Mesenteric fat pad (tissue), 1 donor: Measurements from ENCODE around the gene LILRB3. TPM values are rescaled to one million over a fixed set of nuclear protein-coding genes. Genes with fewer than 3 reads are reported as not detected.
A peak's percentile ranks its signal among the peaks of the same experiment; 100 is the strongest.

ENCODE experiments used
- DNase-seq: peaks from one replicate; pipeline ENCODE4 v3.0.0-alpha.2; 2020; ENCODE audit warnings: low spot score
- total RNA-seq: library from RNA; stranded (reverse); fragmentation: NEBNext Ultra II Directional; extraction: Animal tissue kit (Norgen Biotek cat#: 25700); gene quantifications from one replicate; pipeline ENCODE4 v1.2.1, GENCODE V29; 2021
- donor health status: DM: yes; HTN: yes; CAD: no.

Gene LILRB3
- total RNA-seq, 1 donor from 2014 or later = 50.5 TPM

GRCh38 chr19:54169149-54169740 lies 53.6 kb downstream of the LILRB3 start:
- DNase-seq = no peak

- DNase-seq = peak; percentile 96
These were observed 54.5 kb downstream of the LILRB3 start for GRCh38 chr19:54168174-54168917.

Other genes starting within 250 kb of the LILRB3 start
- not detected for gene CACNG6, start 231.4 kb downstream of the LILRB3 start, total RNA-seq
- not detected for gene VSTM1, start 159.1 kb downstream of the LILRB3 start, total RNA-seq
- not detected for gene TARM1, start 141.6 kb downstream of the LILRB3 start, total RNA-seq
- gene OSCAR, start 122.2 kb downstream of the LILRB3 start, total RNA-seq = 6.6 TPM
- 113 TPM for gene NDUFA3, start 120.2 kb downstream of the LILRB3 start, total RNA-seq
- 16.7 TPM for gene TFPT, start 107.3 kb downstream of the LILRB3 start, total RNA-seq
- 45.5 TPM for gene PRPF31, start 107.3 kb downstream of the LILRB3 start, total RNA-seq
- gene CNOT3, start 85.2 kb downstream of the LILRB3 start, total RNA-seq = 31.5 TPM
- 4.4 TPM for gene LENG1, start 63.3 kb downstream of the LILRB3 start, total RNA-seq
- 1.6 TPM for gene TMC4, start 49.8 kb downstream of the LILRB3 start, total RNA-seq
- gene MBOAT7, start 33.4 kb downstream of the LILRB3 start, total RNA-seq = 40.9 TPM
- 24.6 TPM for gene TSEN34, start 31.7 kb downstream of the LILRB3 start, total RNA-seq
- 923 TPM for gene RPS9, start 22.1 kb downstream of the LILRB3 start, total RNA-seq
- gene LILRA6, start 19.8 kb upstream of the LILRB3 start, total RNA-seq = 26.5 TPM
- 69.4 TPM for gene LILRB5, start 34.3 kb upstream of the LILRB3 start, total RNA-seq
- gene LILRB2, start 58.1 kb upstream of the LILRB3 start, total RNA-seq = 14.4 TPM
- gene LILRA5, start 90.2 kb upstream of the LILRB3 start, total RNA-seq = 23.0 TPM
- gene LILRA4, start 116.2 kb upstream of the LILRB3 start, total RNA-seq = 1.0 TPM
- gene LAIR1, start 141.9 kb upstream of the LILRB3 start, total RNA-seq = 63.8 TPM
- gene TTYH1, start 192.5 kb upstream of the LILRB3 start, total RNA-seq = not detected
- gene LENG8, start 226.2 kb upstream of the LILRB3 start, total RNA-seq = 141 TPM
- gene LENG9, start 240.8 kb upstream of the LILRB3 start, total RNA-seq = 8.3 TPM